ENCODE data around the gene C16orf89. TPM values are rescaled to one million over a fixed set of nuclear protein-coding genes. Genes with fewer than 3 reads are reported as not detected.

C16orf89 gene
- total RNA-seq, 1 experiment from 2014 or later = 0.23 TPM

DNA sequence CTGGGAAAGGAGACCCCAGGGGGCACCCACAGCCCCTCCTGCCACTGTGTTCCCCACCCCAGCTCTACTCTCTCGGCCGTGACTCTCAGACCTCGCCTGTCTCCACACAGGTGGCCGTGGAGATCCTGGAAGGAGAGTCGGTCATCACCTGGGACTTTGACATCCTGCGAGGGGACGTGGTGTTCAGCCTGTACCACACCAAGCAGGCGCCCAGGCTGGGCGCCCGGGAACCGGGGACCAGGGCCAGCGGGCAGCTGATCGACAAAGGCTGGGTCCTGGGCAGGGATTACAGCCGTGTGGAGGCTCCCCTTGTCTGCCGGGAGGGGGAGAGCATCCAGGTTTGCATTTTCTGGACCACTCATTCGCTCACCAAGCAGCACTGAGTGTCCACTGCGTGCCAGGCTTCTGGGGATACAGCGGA is 57.4 kb downstream of the C16orf89 start:
- DNase-seq (ENCODE audit: low read depth) = no peak

GRCh38 chr16:5007256-5007655 is 58.5 kb downstream of the C16orf89 start:
- no peak for DNase-seq (ENCODE audit: low read depth)

GRCh38 chr16:5006348-5007193 is 59.2 kb downstream of the C16orf89 start:
- DNase-seq (ENCODE audit: low read depth) = no peak

DNA sequence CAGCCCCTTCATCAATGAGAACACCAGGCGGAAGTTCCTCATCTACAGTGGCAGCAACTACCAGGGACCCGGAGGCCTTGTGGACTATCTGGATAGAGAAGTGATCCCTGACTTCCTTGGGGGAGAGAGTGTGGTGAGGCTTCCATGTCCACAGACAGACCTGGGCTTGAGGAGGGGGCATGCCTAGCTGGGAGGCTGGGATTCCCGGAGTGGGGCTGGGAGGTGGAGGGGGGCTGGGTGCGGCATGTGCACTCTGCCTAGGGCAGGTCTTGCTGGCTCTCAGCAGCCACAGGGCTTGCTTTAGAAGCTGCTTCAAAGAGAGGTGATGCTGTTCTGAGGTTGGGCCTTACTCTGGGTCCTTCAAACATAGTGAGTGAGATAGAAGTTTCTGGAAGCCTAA is 59.8 kb downstream of the C16orf89 start:
- no peak for DNase-seq (ENCODE audit: low read depth)

GRCh38 chr16:5004311-5004710 is 61.4 kb downstream of the C16orf89 start:
- DNase-seq (ENCODE audit: low read depth) = no peak

- DNase-seq (ENCODE audit: low read depth) = no peak
Measured at GRCh38 chr16:5003828-5004227, 61.9 kb downstream of the C16orf89 start.

DNA sequence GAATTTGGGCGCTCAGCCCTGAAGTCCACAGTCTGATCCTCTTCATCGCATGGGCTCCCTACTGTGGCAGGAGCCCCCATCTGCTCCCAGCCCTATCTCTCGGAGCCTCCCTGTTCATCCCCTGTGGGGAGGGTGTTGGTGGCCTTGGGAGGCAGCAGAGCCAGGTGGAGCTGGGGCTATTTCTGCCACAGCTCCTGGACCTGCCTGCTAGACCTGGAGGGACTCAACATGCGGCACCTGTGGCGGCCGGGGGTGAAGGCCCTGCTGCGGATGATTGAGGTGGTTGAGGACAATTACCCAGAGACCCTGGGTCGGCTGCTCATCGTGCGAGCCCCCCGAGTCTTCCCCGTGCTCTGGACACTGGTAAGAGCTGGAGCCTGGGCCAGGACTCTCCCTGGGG is 62.5 kb downstream of the C16orf89 start:
- no peak for DNase-seq (ENCODE audit: low read depth)

DNA sequence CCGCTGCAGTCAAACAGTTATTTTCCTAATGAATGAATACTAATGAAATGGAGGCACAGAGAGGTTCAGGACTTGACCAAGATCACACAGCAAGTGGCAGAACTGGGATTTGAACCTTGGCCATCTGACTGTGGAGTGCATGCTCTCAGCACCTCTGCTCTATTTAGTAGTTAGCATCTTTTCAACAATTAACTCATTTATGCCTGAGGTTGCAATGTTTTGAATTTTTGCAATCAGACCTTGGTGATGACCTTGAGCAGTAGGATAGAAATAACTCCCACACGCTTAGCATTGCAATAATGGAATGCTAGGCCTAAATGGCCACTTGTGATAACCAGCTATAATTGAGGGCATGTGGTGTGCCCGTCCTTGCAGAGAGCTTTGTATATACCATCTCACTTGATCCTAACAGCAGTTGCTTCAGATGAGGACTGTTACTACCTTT is 63.0 kb downstream of the C16orf89 start:
- no peak for DNase-seq (ENCODE audit: low read depth)

DNA sequence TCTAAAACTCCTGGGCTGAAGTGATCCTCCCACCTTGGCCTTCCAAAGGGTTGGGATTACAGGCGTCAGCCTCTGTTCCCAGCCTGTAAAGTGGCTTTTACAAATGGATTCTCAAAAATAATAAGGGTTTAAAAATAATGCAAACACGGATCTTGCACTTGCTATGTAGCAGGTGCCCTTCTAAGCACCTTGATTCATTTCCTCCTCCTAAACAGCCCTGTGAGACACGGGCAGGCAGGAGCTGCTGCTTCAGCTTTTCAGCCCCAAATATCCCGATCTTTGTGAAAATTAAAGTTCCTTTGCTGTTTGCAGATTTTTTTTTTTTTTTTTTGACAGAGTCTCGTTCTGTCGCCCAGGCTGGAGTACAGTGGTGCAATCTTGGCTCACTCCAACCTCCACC is 63.8 kb downstream of the C16orf89 start:
- DNase-seq (ENCODE audit: low read depth) = no peak

- no peak for DNase-seq (ENCODE audit: low read depth)
Measured at GRCh38 chr16:5001571-5001970, 64.2 kb downstream of the C16orf89 start.

- DNase-seq (ENCODE audit: low read depth) = no peak
Measured at GRCh38 chr16:5000573-5001001, 65.2 kb downstream of the C16orf89 start.

DNA sequence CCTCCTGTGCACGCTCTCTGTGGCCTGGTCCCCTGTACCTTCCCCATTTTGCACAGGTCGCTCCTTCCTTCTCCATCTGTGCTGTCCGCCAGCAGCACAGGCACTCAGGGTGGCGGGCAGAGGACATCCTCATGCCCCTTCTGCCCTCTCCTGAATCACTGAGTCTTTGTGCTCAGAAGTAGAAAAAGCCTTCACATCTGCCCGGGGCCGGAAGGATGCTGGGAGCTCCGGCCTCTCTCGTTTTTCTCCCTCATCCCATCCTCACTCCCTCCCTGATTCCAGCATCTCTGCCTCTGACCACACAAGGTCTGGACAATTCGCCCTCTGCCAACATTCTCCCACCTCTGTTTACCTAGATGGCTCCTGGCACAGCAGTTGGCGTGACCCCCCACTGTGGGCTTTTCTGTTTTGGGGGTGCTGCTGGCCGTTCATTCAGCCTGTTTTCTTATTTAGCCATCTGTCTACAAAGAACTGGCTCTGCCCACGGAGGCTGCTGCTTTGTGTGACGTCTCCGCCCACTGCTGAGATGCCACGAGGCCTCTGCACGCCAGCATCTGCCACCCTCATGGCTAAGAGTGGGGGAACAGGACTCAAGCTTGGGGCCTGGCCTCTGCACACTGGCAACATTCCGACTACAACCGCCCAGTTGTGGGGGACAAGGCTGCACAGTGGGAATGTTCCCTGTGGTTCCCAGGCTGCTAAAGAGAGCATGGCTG is 70.9 kb downstream of the C16orf89 start:
- DNase-seq (ENCODE audit: low read depth) = no peak

Other genes starting within 250 kb of the C16orf89 start
- gene GLYR1, start 218.7 kb downstream of the C16orf89 start, total RNA-seq (2014; rRNA removed; shearing (Covaris generic)) = 42.4 and 45.8 TPM in 2 replicates
- 28.4 and 36.2 TPM in 2 replicates for gene UBN1, start 218.5 kb downstream of the C16orf89 start, total RNA-seq (2014; rRNA removed; shearing (Covaris generic))
- gene PPL, start 128.8 kb downstream of the C16orf89 start, total RNA-seq (2014; rRNA removed; shearing (Covaris generic)) = 0.13 and 0.24 TPM in 2 replicates
- 0.03 TPM in 1 of 2 replicates, not detected in the other for gene SEC14L5, start 107.6 kb downstream of the C16orf89 start, total RNA-seq (2014; rRNA removed; shearing (Covaris generic))
- gene NAGPA, start 32.0 kb downstream of the C16orf89 start, total RNA-seq (2014; rRNA removed; shearing (Covaris generic)) = 26.2 and 30.6 TPM in 2 replicates
- 42.9 and 52.1 TPM in 2 replicates for gene ALG1, start 5.9 kb upstream of the C16orf89 start, total RNA-seq (2014; rRNA removed; shearing (Covaris generic))
- gene EEF2KMT, start 31.8 kb upstream of the C16orf89 start, total RNA-seq (2014; rRNA removed; shearing (Covaris generic)) = 26.0 and 45.6 TPM in 2 replicates

Measured in HT1080 (cell line).